GM12873 (cell line): ENCODE measurements around the gene KCNN4.

Experiments
- TF ChIP-seq, protein P1 (sequence below): IDR thresholded peaks from 2 replicates; pipeline ENCODE4 v1.5.1; 2012; ENCODE audit warnings: low read depth, mild to moderate bottlenecking, moderate library complexity, low read length, control low read depth; ENCODE audit not compliant: insufficient read depth; ENCODE audit errors: missing control alignments

The KCNN4 gene

GRCh38 chr19:43748685-43749084 is 32.1 kb downstream of the KCNN4 start:
- TF ChIP-seq, protein P1, sequence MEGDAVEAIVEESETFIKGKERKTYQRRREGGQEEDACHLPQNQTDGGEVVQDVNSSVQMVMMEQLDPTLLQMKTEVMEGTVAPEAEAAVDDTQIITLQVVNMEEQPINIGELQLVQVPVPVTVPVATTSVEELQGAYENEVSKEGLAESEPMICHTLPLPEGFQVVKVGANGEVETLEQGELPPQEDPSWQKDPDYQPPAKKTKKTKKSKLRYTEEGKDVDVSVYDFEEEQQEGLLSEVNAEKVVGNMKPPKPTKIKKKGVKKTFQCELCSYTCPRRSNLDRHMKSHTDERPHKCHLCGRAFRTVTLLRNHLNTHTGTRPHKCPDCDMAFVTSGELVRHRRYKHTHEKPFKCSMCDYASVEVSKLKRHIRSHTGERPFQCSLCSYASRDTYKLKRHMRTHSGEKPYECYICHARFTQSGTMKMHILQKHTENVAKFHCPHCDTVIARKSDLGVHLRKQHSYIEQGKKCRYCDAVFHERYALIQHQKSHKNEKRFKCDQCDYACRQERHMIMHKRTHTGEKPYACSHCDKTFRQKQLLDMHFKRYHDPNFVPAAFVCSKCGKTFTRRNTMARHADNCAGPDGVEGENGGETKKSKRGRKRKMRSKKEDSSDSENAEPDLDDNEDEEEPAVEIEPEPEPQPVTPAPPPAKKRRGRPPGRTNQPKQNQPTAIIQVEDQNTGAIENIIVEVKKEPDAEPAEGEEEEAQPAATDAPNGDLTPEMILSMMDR: no peak

DNA sequence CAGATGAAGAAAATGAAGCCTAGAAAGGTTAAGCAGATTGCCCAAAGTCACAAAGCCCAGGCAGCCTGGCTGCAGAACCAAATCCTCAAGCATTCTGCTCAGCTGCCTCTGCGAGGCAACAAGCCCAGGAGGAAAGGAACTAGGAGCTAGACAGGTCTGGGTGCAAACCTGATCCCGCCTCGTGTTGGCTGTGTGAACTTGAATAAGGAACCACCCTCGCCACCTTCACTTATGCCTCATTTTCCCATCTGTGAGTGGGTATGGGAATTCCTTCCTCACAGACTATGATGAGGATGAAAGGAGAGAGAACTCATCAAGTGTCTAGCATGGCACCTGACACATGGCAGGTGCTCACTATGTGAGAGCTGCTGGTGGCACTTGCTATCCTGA is 32.6 kb downstream of the KCNN4 start:
- TF ChIP-seq, protein P1: no peak

- TF ChIP-seq, protein P1: no peak
Observed at GRCh38 chr19:43747557-43748204, 33.1 kb downstream of the KCNN4 start.

GRCh38 chr19:43743059-43743458 is 37.7 kb downstream of the KCNN4 start:
- TF ChIP-seq, protein P1: no peak

DNA sequence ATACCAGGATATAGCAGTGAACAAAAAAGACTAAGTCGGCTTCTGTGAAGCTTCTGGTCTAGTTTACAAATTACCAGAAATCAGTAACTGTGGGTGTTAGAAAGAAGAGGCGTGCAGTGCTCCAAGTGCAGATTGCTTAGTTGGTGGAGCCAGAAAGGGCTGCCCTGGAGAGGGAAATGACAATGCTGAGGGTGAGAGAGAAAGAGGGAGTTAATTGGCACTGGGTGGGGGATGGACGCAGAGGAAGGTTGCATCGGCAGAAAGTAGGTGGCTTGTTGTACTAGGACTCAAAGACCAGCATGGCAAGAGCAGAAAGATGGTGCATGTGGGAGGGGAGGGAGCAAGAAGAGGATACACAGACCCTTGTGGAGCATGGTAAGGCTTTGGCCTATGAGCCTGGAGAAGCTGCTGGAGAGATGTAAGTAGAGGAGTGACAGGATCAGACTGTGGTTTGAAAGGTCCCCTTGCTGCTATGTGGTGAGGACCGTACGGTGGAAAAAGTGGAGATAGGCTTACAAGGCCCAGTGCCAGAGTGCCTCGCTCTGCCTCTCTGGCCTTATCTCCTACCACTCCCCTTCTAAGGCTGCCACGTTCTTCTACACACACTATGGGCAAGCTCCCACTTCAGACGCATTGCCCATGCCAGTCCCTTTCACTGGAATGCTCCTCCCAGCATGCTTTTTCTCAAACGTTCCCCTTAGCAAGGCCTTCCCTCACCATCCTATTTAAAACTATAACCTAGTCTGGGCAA is 39.5 kb downstream of the KCNN4 start:
- TF ChIP-seq, protein P1: no peak

DNA sequence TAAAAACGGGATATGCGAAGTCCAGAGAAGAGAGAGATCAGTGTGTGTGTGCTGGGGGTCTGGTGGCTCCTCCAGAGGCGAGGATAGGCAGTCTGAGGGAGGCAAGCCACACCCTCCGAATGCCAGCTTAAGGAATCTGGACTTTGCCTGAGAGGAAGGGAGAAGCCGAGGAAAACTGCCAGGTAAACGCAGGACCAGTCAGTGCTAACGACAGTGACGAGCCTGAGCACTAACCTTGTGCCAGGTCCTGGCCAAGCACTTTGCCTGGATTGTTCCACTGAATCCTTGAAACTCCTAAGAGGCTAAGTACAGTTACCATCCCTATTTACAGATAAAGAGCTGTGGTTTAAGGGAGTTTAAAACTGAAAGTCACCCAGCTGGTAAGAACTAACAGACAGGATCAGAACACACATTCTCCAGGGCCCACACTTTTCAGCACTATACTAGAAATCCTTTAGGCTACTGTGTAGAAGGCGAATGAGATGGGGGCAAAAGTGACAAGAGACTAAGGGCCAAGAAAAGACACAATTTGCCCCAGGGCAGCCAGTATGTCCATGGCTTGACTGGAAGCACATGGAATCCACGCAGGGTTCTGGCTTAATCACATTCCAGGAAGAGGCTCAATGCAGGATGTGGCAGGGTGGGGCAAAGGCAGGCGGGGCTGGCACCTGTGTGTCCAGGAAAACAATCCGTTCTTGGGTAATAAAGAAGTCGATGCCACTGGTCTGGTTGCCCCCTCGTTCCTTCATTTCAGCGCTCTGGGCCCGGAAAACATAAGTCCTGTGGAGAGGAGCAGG is 41.1 kb downstream of the KCNN4 start:
- TF ChIP-seq, protein P1: no peak

GRCh38 chr19:43738780-43739211 is 42.0 kb downstream of the KCNN4 start:
- TF ChIP-seq, protein P1: no peak
